Neuronal stem cell (in vitro differentiated cells): ENCODE results near the gene NHS.

ENCODE experiments used
- DNase-seq: peaks from one replicate; pipeline ENCODE4 v3.0.0-alpha.2; 2013; ENCODE audit warnings: low spot score
- H2AFZ ChIP-seq: one replicate; pipeline ENCODE4 v1.6.1; 2013; ENCODE audit warnings: mild to moderate bottlenecking, low read length, inconsistent platforms
- H2AK5ac ChIP-seq: 2 replicates; pipeline ENCODE4 v1.6.1; 2013; ENCODE audit warnings: low read depth, mild to moderate bottlenecking, inconsistent platforms, low read length, moderate library complexity, mixed read lengths
- H2BK120ac ChIP-seq: 2 replicates; pipeline ENCODE4 v1.6.1; 2013; ENCODE audit warnings: low read depth, mild to moderate bottlenecking, inconsistent platforms, low read length, moderate library complexity, mixed read lengths
- H2BK12ac ChIP-seq: one replicate; pipeline ENCODE4 v1.6.1; 2013; ENCODE audit warnings: low read length, inconsistent platforms
- H2BK15ac ChIP-seq: 2 replicates; pipeline ENCODE4 v1.6.1; 2013; ENCODE audit warnings: mild to moderate bottlenecking, low read length, inconsistent platforms, mixed read lengths
- H2BK5ac ChIP-seq: one replicate; pipeline ENCODE4 v1.6.1; 2013; ENCODE audit warnings: inconsistent platforms, mild to moderate bottlenecking, low read length, moderate library complexity
- H3K14ac ChIP-seq: one replicate; pipeline ENCODE4 v1.6.1; 2013; ENCODE audit warnings: low read length, inconsistent platforms
- H3K18ac ChIP-seq: 2 replicates; pipeline ENCODE4 v1.6.1; 2013; ENCODE audit warnings: low read length, inconsistent platforms
- H3K23ac ChIP-seq: 2 replicates; pipeline ENCODE4 v1.6.1; 2013; ENCODE audit warnings: low read depth, mild to moderate bottlenecking, mixed read lengths, low read length, inconsistent platforms; ENCODE audit not compliant: poor library complexity
- H3K27ac ChIP-seq: replicated peaks from 3 replicates; pipeline ENCODE4 v1.5.1; 2013; ENCODE audit warnings: low read length, inconsistent platforms
- H3K27me3 ChIP-seq, 3 experiments: 2 replicates each; pipeline ENCODE4 v1.6.1; 2013; ENCODE audit warnings: low read length in 3 of 3, mild to moderate bottlenecking in 2 of 3, inconsistent platforms in 1 of 3, low read depth in 1 of 3, mixed read lengths in 1 of 3, moderate library complexity in 1 of 3; ENCODE audit not compliant: control insufficient read depth in 3 of 3, insufficient read depth in 3 of 3
- H3K36me3 ChIP-seq, 2 donors: replicated peaks in 1 of 2; 2 replicates each; pipeline ENCODE4 v1.6.1; 2013; ENCODE audit warnings: low read length in 2 of 2; ENCODE audit not compliant: control insufficient read depth in 2 of 2, insufficient read depth in 2 of 2
- H3K4ac ChIP-seq: 2 replicates; pipeline ENCODE4 v1.6.1; 2013; ENCODE audit warnings: inconsistent platforms, mild to moderate bottlenecking, low read length, moderate library complexity
- H3K4me1 ChIP-seq, 2 donors: 1 replicate in 1 of 2; 2 replicates in 1 of 2; pipeline ENCODE4 v1.6.1; 2013; ENCODE audit warnings: low read length in 2 of 2, low read depth in 1 of 2; ENCODE audit not compliant: control insufficient read depth in 2 of 2, insufficient read depth in 1 of 2
- H3K4me2 ChIP-seq: one replicate; pipeline ENCODE4 v1.6.1; 2013; ENCODE audit warnings: mild to moderate bottlenecking, low read length, inconsistent platforms; ENCODE audit not compliant: insufficient read depth, poor library complexity, severe bottlenecking
- H3K4me3 ChIP-seq, 2 donors: 2 replicates each; pipeline ENCODE4 v1.5.1; 2013; ENCODE audit warnings: low read length in 2 of 2, mild to moderate bottlenecking in 2 of 2, inconsistent platforms in 1 of 2, moderate library complexity in 1 of 2
- H3K79me1 ChIP-seq: one replicate; pipeline ENCODE4 v1.6.1; 2013; ENCODE audit warnings: low read depth, mild to moderate bottlenecking, inconsistent platforms, low read length, moderate library complexity
- H3K9ac ChIP-seq: one replicate; pipeline ENCODE4 v1.6.1; 2013; ENCODE audit warnings: mild to moderate bottlenecking, low read depth, low read length, inconsistent platforms; ENCODE audit not compliant: poor library complexity
- H3K9me3 ChIP-seq, 2 donors: replicated peaks in 1 of 2; 2 replicates each; pipeline versions ENCODE3 to v1.6.1; 2013; ENCODE audit warnings: low read length in 2 of 2, mild to moderate bottlenecking in 2 of 2, inconsistent platforms in 1 of 2, low read depth in 1 of 2, mixed read lengths in 1 of 2, moderate library complexity in 1 of 2; ENCODE audit not compliant: control insufficient read depth in 2 of 2, insufficient read depth in 1 of 2
- H4K8ac ChIP-seq: one replicate; pipeline ENCODE4 v1.6.1; 2013; ENCODE audit warnings: low read depth, mild to moderate bottlenecking, inconsistent platforms, low read length, moderate library complexity
- H4K91ac ChIP-seq: one replicate; pipeline ENCODE4 v1.6.1; 2013; ENCODE audit warnings: low read length, low read depth, mild to moderate bottlenecking, inconsistent platforms; ENCODE audit not compliant: poor library complexity
- WGBS, 2 donors: extraction: QIAGEN DNeasy Blood & Tissue Kit; methylation state at CpG; one replicate each; pipeline ENCODE4 v1.1.7; 2013; ENCODE audit warnings: missing lambda C conversion rate in 2 of 2, mixed read lengths in 1 of 2; ENCODE audit not compliant: insufficient read length in 2 of 2, insufficient replicate concordance in 1 of 2; ENCODE audit errors: extremely low coverage in 2 of 2; 5-methylcytosine and 5-hydroxymethylcytosine counted together

NHS gene

DNA sequence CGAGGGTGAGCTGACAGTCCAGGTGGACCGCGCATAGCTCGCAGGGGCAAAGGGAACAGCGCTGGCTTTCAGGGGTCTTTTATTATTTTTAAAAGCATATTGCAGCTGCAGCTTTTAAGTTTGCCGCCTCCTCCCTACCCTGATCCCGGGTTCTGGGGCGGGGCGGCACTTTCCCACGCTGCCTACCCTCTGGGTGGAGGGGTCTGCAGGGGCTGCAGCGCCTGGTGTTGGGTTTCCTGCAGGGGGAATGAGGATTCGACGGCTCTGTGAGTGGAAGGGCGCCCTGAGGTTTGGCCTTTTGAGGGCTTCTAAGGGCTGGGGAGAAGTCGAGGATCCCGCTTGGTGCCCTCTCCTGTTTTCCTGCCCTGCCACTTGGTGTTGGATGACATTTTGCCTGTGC is 281.6 kb downstream of the NHS start:
- no peak overlapping the region for H3K4me3 ChIP-seq

DNA sequence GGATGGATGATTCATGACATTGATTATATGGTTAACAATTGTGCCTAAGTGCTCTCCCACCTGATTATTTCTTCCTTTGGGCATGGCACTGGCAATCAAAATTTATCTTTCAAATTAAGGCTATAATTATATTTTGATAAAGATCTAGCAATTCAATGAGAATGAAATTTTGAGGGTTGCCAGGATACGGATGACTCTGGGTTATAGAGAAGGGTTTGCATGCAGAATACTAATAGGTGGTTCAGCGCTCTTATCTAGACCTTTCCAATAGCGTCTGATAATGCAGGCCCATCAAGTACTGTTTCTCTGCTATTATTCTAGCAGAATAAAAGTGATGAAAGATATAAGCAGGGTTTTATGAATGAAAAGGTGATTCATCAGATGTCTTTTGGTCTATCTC is 287.4 kb downstream of the NHS start:
- Histone ChIP-seq H3K4me3 (no peak overlapping the region), H3K4me1 (no peaks in the 10 kb centered on the region), H2AFZ (no peak overlapping the region), H3K36me3 (no peaks in the 10 kb centered on the region), H3K4me2 (no peak overlapping the region), H3K23ac (no peak overlapping the region), H3K79me1 (no peaks in the 10 kb centered on the region), H3K18ac (no peak overlapping the region), H3K9ac (no peak overlapping the region), H3K14ac (no peak overlapping the region), H2BK12ac (no peak overlapping the region), H3K27me3 (peaks cover 0 to 3% (median 0%) of the 10 kb centered on the region in 3 experiments), H2BK5ac (no peak overlapping the region), H2AK5ac (no peak overlapping the region), H2BK120ac (no peak overlapping the region), H3K4ac (no peak overlapping the region), H3K9me3 (no peaks in the 10 kb centered on the region), H2BK15ac (no peak overlapping the region), H4K91ac (no peak overlapping the region), H3K27ac (no peak overlapping the region), H4K8ac (no peak overlapping the region)
- DNase-seq, result no peak
- no CpG with 5 or more reads among the region's 3 CpGs for WGBS, 2 donors

More for the DNA sequence above, 281.6 kb downstream of the NHS start:
- H3K79me1 ChIP-seq, result no peaks in the 10 kb centered on the region
- no peaks in the 10 kb centered on the region for H3K9me3 ChIP-seq
- H3K4me1 ChIP-seq, result peaks cover 2 to 4% of the 10 kb centered on the region in 2 donors
- H2AFZ ChIP-seq, result no peak overlapping the region
- H4K8ac ChIP-seq, result no peak overlapping the region
- peak overlapping the region; percentile 33 for H3K4me2 ChIP-seq
- no peak overlapping the region for H2BK5ac ChIP-seq
- no peak for DNase-seq
- no peak overlapping the region for H4K91ac ChIP-seq
- no peak overlapping the region for H2BK12ac ChIP-seq
- no peak overlapping the region for H3K23ac ChIP-seq
- H2AK5ac ChIP-seq, result no peak overlapping the region
- no peak overlapping the region for H3K14ac ChIP-seq
- no CpG with 5 or more reads among the region's 16 CpGs for WGBS, 2 donors
- H3K36me3 ChIP-seq, result no peaks in the 10 kb centered on the region
- H3K27ac ChIP-seq, result no peak overlapping the region
- no peak overlapping the region for H2BK120ac ChIP-seq
- H2BK15ac ChIP-seq, result no peak overlapping the region
- H3K18ac ChIP-seq, result no peak overlapping the region
- peaks cover 0 to 26% (median 5%) of the 10 kb centered on the region in 3 experiments for H3K27me3 ChIP-seq
- no peak overlapping the region for H3K9ac ChIP-seq
- no peak overlapping the region for H3K4ac ChIP-seq

DNA sequence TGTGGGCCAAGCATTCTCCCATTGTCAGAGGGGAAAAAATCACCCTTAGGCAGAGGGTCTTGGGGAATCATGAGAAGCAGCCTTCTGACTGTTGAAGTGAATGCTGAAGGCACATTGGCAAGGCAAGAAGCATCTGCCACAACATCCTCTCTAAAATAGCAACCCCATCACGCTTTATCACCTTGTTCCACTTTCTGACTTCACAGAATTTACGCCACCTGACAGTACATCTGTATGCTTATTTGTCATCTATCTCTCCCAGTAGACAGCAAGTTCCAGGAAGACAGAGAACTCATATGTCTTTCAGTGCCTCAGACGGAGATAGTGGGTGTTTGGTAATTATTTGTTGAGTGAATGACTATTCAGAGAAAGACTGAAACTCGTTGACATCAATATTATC is 293.9 kb downstream of the NHS start:
- Histone ChIP-seq H4K8ac (no peak overlapping the region), H3K4me2 (no peak overlapping the region), H3K79me1 (no peaks in the 10 kb centered on the region), H2BK12ac (no peak overlapping the region), H3K4ac (no peak overlapping the region), H3K14ac (no peak overlapping the region), H2BK15ac (no peak overlapping the region), H2BK120ac (no peak overlapping the region), H3K18ac (no peak overlapping the region), H3K36me3 (no peaks in the 10 kb centered on the region), H3K9me3 (peaks cover 0 to 3% of the 10 kb centered on the region in 2 donors), H3K4me3 (no peak overlapping the region), H4K91ac (no peak overlapping the region), H3K27ac (no peak overlapping the region), H3K23ac (no peak overlapping the region), H3K4me1 (peaks cover 2 to 3% of the 10 kb centered on the region in 2 donors), H2AFZ (no peak overlapping the region), H3K27me3 (no peaks in the 10 kb centered on the region), H2BK5ac (no peak overlapping the region), H2AK5ac (no peak overlapping the region), H3K9ac (no peak overlapping the region)
- DNase-seq, result no peak
- WGBS, 2 donors, result no CpG with 5 or more reads among the region's 4 CpGs

DNA sequence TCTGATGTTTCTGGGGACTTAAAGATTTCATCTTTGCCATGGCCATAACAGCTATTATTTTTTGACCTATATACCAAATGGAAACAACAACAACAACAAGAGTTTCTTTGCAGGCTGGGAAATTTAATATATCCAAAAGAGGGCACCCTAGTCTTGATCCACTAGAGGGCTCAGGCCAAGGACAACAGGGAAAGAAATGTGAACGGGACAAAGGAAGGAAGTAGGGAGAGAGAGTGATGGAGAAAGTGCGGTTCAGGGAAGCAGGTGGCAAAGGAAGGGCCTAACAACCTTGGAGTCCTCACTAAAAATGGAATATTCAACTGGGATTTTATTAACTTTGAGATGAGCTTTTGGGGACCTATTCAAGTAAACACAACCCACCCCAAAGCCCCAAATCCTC is 294.5 kb downstream of the NHS start:
- H4K8ac ChIP-seq, result no peak overlapping the region
- peaks cover 2 to 3% of the 10 kb centered on the region in 2 donors for H3K4me1 ChIP-seq
- H3K79me1 ChIP-seq, result no peaks in the 10 kb centered on the region
- no peak overlapping the region for H2BK15ac ChIP-seq
- H3K27ac ChIP-seq, result no peak overlapping the region
- H3K27me3 ChIP-seq, result no peaks in the 10 kb centered on the region
- no CpG with 5 or more reads among the region's 2 CpGs for WGBS, 2 donors
- no peak overlapping the region for H3K14ac ChIP-seq
- H3K36me3 ChIP-seq, result no peaks in the 10 kb centered on the region
- H2BK120ac ChIP-seq, result no peak overlapping the region
- peaks cover 0 to 3% of the 10 kb centered on the region in 2 donors for H3K9me3 ChIP-seq
- no peak overlapping the region for H3K18ac ChIP-seq
- H2BK5ac ChIP-seq, result no peak overlapping the region
- H3K4ac ChIP-seq, result no peak overlapping the region
- no peak overlapping the region for H3K9ac ChIP-seq
- H2AFZ ChIP-seq, result no peak overlapping the region
- no peak overlapping the region for H3K4me3 ChIP-seq
- no peak overlapping the region for H2BK12ac ChIP-seq
- no peak for DNase-seq
- H2AK5ac ChIP-seq, result no peak overlapping the region
- H4K91ac ChIP-seq, result no peak overlapping the region
- no peak overlapping the region for H3K23ac ChIP-seq
- no peak overlapping the region for H3K4me2 ChIP-seq
